SK-N-SH (cell line): Measurements from ENCODE around the gene AUTS2. TPM values are rescaled to one million over a fixed set of nuclear protein-coding genes. Genes with fewer than 3 reads are reported as not detected.

Experiments
- CTCF ChIA-PET: fragments of 300-600, 350-600 bp; formaldehyde crosslinking; extraction: SDS; loops from one replicate; lab custom pipeline; 2021; lab: Yijun Ruan, JAX
- POLR2A ChIA-PET: fragments of 350-600 bp; sonication (Branson Sonifier 250); formaldehyde crosslinking; extraction: SDS; loops from one replicate; lab custom pipeline; 2020; ENCODE audit warnings: antibody characterized with exemption, inconsistent platforms; lab: Yijun Ruan, JAX
- DNase-seq: peaks from one replicate; pipeline ENCODE4 v3.0.0; 2012
- H2AFZ ChIP-seq: fragments of 200-600 bp; sonication (generic); 2 replicates; pipeline ENCODE4 v1.8.1; 2016; ENCODE audit warnings: antibody characterized with exemption, mild to moderate bottlenecking, low read depth
- H3F3A ChIP-seq: fragments of 200-600 bp; sonication (generic); replicated peaks from 2 replicates; pipeline ENCODE3; 2016; ENCODE audit warnings: antibody characterized with exemption, mild to moderate bottlenecking; ENCODE audit not compliant: insufficient read depth
- H3K27ac ChIP-seq, 2 experiments: fragments of 200-500 bp in 1 of 2; fragments of 200-600 bp in 1 of 2; sonication (Bioruptor generic) in 1 of 2; sonication (generic), shearing (Covaris generic) in 1 of 2; 2 replicates each; pipeline versions ENCODE4 v1.5.1 to v1.6.1; 2014 to 2016; ENCODE audit warnings: low read depth in 2 of 2, inconsistent platforms in 1 of 2, low read length in 1 of 2, mild to moderate bottlenecking in 1 of 2, mixed read lengths in 1 of 2
- H3K27me3 ChIP-seq: fragments of 200-600 bp; sonication (generic), shearing (Covaris generic); 2 replicates; pipeline ENCODE4 v1.6.1; 2016; ENCODE audit warnings: mixed run types; ENCODE audit not compliant: insufficient read depth
- H3K36me3 ChIP-seq, 2 experiments: fragments of 200-500 bp in 1 of 2; fragments of 200-600 bp in 1 of 2; sonication (Bioruptor generic) in 1 of 2; sonication (generic) in 1 of 2; replicated peaks in 1 of 2; 2 replicates each; pipeline versions ENCODE3 to v1.5.1; 2014 to 2016; ENCODE audit warnings: low read length in 1 of 2, mild to moderate bottlenecking in 1 of 2; ENCODE audit not compliant: insufficient read depth in 2 of 2, control insufficient read depth in 1 of 2
- H3K4me1 ChIP-seq, 2 experiments: fragments of 200-500 bp in 1 of 2; fragments of 200-600 bp in 1 of 2; sonication (Bioruptor generic) in 1 of 2; sonication (generic), shearing (Covaris generic) in 1 of 2; 2 replicates each; pipeline versions ENCODE4 v1.5.1 to v1.6.1; 2014 to 2016; ENCODE audit warnings: low read depth in 1 of 2, low read length in 1 of 2, mixed run types in 1 of 2; ENCODE audit not compliant: insufficient read depth in 2 of 2, control insufficient read depth in 1 of 2
- H3K4me2 ChIP-seq: fragments of 200-600 bp; sonication (generic), shearing (Covaris generic); 2 replicates; pipeline ENCODE4 v1.6.1; 2017; ENCODE audit warnings: mixed run types
- H3K4me3 ChIP-seq, 2 experiments: fragments of 200-500 bp in 1 of 2; fragments of 200-600 bp in 1 of 2; sonication (Bioruptor generic) in 1 of 2; sonication (generic), shearing (Covaris generic) in 1 of 2; 2 replicates each; pipeline versions ENCODE4 v1.5.1 to v1.8.1; 2014 to 2016; ENCODE audit warnings: low read depth in 2 of 2, inconsistent platforms in 1 of 2, low read length in 1 of 2, mild to moderate bottlenecking in 1 of 2, mixed read lengths in 1 of 2, moderate library complexity in 1 of 2
- H3K79me2 ChIP-seq: fragments of 200-600 bp; sonication (generic); 2 replicates; pipeline ENCODE4 v1.8.1; 2017; ENCODE audit warnings: mild to moderate bottlenecking; ENCODE audit not compliant: insufficient read depth
- H3K9ac ChIP-seq: fragments of 200-600 bp; sonication (generic); 2 replicates; pipeline ENCODE4 v1.6.1; 2017; ENCODE audit warnings: mixed run types
- H3K9me2 ChIP-seq: fragments of 200-600 bp; sonication (generic); 2 replicates; pipeline ENCODE4 v1.6.1; 2017; ENCODE audit warnings: mixed run types
- H3K9me3 ChIP-seq: fragments of 200-600 bp; sonication (generic); 2 replicates; pipeline ENCODE4 v1.6.1; 2017; ENCODE audit warnings: mixed run types, mild to moderate bottlenecking, moderate library complexity
- H4K20me1 ChIP-seq: fragments of 200-600 bp; sonication (generic); 2 replicates; pipeline ENCODE4 v1.6.1; 2017; ENCODE audit warnings: mild to moderate bottlenecking, mixed run types; ENCODE audit not compliant: insufficient read depth
- EP300 ChIP-seq, 2 experiments: IDR thresholded peaks; 2 replicates each; pipeline versions ENCODE4 v1.4.0 to v1.6.1; 2012; ENCODE audit warnings: borderline replicate concordance in 1 of 2, low read depth in 1 of 2, low read length in 1 of 2
- FOSL2 ChIP-seq: IDR thresholded peaks from 2 replicates; pipeline ENCODE4 v1.4.0; 2012; ENCODE audit warnings: low read depth, mild to moderate bottlenecking, moderate library complexity, borderline replicate concordance
- FOXJ3 ChIP-seq: sonication (generic); formaldehyde crosslinking; IDR thresholded peaks from 2 replicates; pipeline ENCODE4 v1.5.1; 2020; ENCODE audit warnings: mild to moderate bottlenecking, missing genetic modification reagents
- GATA2 ChIP-seq: sonication (generic); formaldehyde crosslinking; IDR thresholded peaks from 2 replicates; pipeline ENCODE4 v1.5.0; 2020; ENCODE audit warnings: mild to moderate bottlenecking, missing genetic modification reagents
- JUND ChIP-seq: IDR thresholded peaks from 2 replicates; pipeline ENCODE4 v1.4.0; 2012
- MEF2A ChIP-seq: IDR thresholded peaks from 2 replicates; pipeline ENCODE4 v1.4.0; 2012; ENCODE audit warnings: low read depth, borderline replicate concordance
- NFIC ChIP-seq: IDR thresholded peaks from 2 replicates; pipeline ENCODE4 v1.4.0; 2012; ENCODE audit warnings: borderline replicate concordance
- NRF1 ChIP-seq: IDR thresholded peaks from 2 replicates; pipeline ENCODE4 v1.6.1; 2012; ENCODE audit warnings: low read depth, mild to moderate bottlenecking, low read length
- RXRA ChIP-seq: IDR thresholded peaks from 2 replicates; pipeline ENCODE4 v1.4.0; 2012; ENCODE audit warnings: low read depth, mild to moderate bottlenecking, borderline replicate concordance
- TAF1 ChIP-seq: IDR thresholded peaks from 2 replicates; pipeline ENCODE4 v1.6.1; 2012; ENCODE audit warnings: low read depth, mild to moderate bottlenecking, low read length, moderate library complexity, borderline replicate concordance
- TCF12 ChIP-seq: IDR thresholded peaks from 2 replicates; pipeline ENCODE4 v1.4.0; 2012
- TEAD4 ChIP-seq: IDR thresholded peaks from 2 replicates; pipeline ENCODE4 v1.4.0; 2012; ENCODE audit warnings: mild to moderate bottlenecking, borderline replicate concordance; ENCODE audit not compliant: insufficient read depth
- WGBS: methylation state at CpG from one replicate; pipeline ENCODE4 v1.1.6; 2017; ENCODE audit warnings: low lambda C conversion rate; 5-methylcytosine and 5-hydroxymethylcytosine counted together
- polyA plus RNA-seq, 3 experiments: library from polyadenylated mRNA; depleted of rRNA; stranded (reverse); fragments of >200 nt; gene quantifications; 2 replicates each; pipeline ENCODE4 v1.2.3, GENCODE V29; 2012
- TF ChIP-seq, protein P1 (sequence below): IDR thresholded peaks from 2 replicates; pipeline ENCODE4 v1.4.0; 2012; ENCODE audit warnings: low read depth, borderline replicate concordance
- TF ChIP-seq, protein P2 (sequence below): IDR thresholded peaks from 2 replicates; pipeline ENCODE4 v1.6.1; 2012; ENCODE audit warnings: mild to moderate bottlenecking, low read depth, low read length, moderate library complexity
- TF ChIP-seq, protein P3 (sequence below): fragments of 200-600 bp; sonication (generic); IDR thresholded peaks from 2 replicates; pipeline ENCODE4 v1.6.1; 2017; ENCODE audit warnings: antibody characterized with exemption, mild to moderate bottlenecking, moderate library complexity
- TF ChIP-seq, protein P4 (sequence below): IDR thresholded peaks from 2 replicates; pipeline ENCODE4; 2012
- TF ChIP-seq, protein P5 (sequence below): fragments of 150-350 bp; IDR thresholded peaks from 2 replicates; pipeline ENCODE4 v1.6.1; 2016; ENCODE audit warnings: mild to moderate bottlenecking, low read depth, low read length

The AUTS2 gene
- polyA plus RNA-seq, 1 of the 3 experiments (the other 2 are of a cell fraction): 15.6 TPM

DNA sequence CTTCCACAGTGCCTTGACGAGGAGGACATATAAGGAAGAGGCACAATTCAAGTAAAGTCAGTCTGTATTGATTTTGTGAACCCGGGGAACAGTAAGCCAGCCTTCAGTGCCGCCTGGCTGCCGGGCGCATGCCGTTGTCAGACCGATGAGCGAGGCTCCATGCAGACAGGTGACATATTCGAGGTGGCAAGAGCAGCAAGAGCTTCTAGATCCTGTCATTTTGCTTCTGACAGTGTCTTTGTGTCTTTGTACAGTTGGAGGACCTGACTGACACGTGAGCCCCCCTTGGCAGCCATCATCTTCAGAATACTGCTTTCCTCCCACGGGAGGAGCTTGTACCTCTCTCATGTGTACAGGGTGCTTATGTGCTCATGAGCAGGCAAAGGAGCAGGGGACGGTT is 1146.2 kb downstream of the AUTS2 start:
- POLR2A ChIA-PET: no interaction called here

More for the DNA sequence above, 1146.2 kb downstream of the AUTS2 start:
- 88% methylated on average over 12 of the region's 12 CpGs for WGBS
- H3K79me2 ChIP-seq: peaks cover 96% of the 10 kb centered on the region
- H3K9ac ChIP-seq: no peak overlapping the region
- H3K27me3 ChIP-seq: no peaks in the 10 kb centered on the region
- no peak for TF ChIP-seq MEF2A
- no peak for TF ChIP-seq GATA2
- no peak for TF ChIP-seq NFIC
- TF ChIP-seq, protein P1, sequence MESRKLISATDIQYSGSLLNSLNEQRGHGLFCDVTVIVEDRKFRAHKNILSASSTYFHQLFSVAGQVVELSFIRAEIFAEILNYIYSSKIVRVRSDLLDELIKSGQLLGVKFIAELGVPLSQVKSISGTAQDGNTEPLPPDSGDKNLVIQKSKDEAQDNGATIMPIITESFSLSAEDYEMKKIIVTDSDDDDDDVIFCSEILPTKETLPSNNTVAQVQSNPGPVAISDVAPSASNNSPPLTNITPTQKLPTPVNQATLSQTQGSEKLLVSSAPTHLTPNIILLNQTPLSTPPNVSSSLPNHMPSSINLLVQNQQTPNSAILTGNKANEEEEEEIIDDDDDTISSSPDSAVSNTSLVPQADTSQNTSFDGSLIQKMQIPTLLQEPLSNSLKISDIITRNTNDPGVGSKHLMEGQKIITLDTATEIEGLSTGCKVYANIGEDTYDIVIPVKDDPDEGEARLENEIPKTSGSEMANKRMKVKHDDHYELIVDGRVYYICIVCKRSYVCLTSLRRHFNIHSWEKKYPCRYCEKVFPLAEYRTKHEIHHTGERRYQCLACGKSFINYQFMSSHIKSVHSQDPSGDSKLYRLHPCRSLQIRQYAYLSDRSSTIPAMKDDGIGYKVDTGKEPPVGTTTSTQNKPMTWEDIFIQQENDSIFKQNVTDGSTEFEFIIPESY: no peak
- TF ChIP-seq, protein P2, sequence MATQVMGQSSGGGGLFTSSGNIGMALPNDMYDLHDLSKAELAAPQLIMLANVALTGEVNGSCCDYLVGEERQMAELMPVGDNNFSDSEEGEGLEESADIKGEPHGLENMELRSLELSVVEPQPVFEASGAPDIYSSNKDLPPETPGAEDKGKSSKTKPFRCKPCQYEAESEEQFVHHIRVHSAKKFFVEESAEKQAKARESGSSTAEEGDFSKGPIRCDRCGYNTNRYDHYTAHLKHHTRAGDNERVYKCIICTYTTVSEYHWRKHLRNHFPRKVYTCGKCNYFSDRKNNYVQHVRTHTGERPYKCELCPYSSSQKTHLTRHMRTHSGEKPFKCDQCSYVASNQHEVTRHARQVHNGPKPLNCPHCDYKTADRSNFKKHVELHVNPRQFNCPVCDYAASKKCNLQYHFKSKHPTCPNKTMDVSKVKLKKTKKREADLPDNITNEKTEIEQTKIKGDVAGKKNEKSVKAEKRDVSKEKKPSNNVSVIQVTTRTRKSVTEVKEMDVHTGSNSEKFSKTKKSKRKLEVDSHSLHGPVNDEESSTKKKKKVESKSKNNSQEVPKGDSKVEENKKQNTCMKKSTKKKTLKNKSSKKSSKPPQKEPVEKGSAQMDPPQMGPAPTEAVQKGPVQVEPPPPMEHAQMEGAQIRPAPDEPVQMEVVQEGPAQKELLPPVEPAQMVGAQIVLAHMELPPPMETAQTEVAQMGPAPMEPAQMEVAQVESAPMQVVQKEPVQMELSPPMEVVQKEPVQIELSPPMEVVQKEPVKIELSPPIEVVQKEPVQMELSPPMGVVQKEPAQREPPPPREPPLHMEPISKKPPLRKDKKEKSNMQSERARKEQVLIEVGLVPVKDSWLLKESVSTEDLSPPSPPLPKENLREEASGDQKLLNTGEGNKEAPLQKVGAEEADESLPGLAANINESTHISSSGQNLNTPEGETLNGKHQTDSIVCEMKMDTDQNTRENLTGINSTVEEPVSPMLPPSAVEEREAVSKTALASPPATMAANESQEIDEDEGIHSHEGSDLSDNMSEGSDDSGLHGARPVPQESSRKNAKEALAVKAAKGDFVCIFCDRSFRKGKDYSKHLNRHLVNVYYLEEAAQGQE: no peak
- TF ChIP-seq RXRA: no peak
- TF ChIP-seq, protein P3, sequence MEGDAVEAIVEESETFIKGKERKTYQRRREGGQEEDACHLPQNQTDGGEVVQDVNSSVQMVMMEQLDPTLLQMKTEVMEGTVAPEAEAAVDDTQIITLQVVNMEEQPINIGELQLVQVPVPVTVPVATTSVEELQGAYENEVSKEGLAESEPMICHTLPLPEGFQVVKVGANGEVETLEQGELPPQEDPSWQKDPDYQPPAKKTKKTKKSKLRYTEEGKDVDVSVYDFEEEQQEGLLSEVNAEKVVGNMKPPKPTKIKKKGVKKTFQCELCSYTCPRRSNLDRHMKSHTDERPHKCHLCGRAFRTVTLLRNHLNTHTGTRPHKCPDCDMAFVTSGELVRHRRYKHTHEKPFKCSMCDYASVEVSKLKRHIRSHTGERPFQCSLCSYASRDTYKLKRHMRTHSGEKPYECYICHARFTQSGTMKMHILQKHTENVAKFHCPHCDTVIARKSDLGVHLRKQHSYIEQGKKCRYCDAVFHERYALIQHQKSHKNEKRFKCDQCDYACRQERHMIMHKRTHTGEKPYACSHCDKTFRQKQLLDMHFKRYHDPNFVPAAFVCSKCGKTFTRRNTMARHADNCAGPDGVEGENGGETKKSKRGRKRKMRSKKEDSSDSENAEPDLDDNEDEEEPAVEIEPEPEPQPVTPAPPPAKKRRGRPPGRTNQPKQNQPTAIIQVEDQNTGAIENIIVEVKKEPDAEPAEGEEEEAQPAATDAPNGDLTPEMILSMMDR: no peak
- no peak for TF ChIP-seq EP300 (IDR thresholded peaks at IDR 0.05; ENCODE audit: borderline replicate concordance in 1 of 2, low read depth in 1 of 2, low read length in 1 of 2)
- TF ChIP-seq TAF1: no peak
- TF ChIP-seq, protein P4, sequence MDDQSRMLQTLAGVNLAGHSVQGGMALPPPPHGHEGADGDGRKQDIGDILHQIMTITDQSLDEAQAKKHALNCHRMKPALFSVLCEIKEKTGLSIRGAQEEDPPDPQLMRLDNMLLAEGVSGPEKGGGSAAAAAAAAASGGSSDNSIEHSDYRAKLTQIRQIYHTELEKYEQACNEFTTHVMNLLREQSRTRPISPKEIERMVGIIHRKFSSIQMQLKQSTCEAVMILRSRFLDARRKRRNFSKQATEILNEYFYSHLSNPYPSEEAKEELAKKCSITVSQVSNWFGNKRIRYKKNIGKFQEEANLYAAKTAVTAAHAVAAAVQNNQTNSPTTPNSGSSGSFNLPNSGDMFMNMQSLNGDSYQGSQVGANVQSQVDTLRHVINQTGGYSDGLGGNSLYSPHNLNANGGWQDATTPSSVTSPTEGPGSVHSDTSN: no peak
- no peak for TF ChIP-seq FOSL2
- TF ChIP-seq FOXJ3 (CRISPR knock-in tag): no peak
- TF ChIP-seq NRF1: no peak
- no peak for TF ChIP-seq TEAD4
- no peak for TF ChIP-seq JUND
- TF ChIP-seq, protein P5, sequence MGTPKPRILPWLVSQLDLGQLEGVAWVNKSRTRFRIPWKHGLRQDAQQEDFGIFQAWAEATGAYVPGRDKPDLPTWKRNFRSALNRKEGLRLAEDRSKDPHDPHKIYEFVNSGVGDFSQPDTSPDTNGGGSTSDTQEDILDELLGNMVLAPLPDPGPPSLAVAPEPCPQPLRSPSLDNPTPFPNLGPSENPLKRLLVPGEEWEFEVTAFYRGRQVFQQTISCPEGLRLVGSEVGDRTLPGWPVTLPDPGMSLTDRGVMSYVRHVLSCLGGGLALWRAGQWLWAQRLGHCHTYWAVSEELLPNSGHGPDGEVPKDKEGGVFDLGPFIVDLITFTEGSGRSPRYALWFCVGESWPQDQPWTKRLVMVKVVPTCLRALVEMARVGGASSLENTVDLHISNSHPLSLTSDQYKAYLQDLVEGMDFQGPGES: no peak
- no peak for TF ChIP-seq TCF12
- H3K9me2 ChIP-seq: no peaks in the 10 kb centered on the region
- CTCF ChIA-PET: interaction anchor here (1.2 kb wide), 1 partner anchor 49 kb away, joined by 3 read pairs; no protein-coding TSS in a partner anchor
- H4K20me1 ChIP-seq: peaks cover 74% of the 10 kb centered on the region
- no peak overlapping the region for H3K4me3 ChIP-seq
- H3K4me2 ChIP-seq: no peak overlapping the region
- peaks cover 9% of the 10 kb centered on the region for H3F3A ChIP-seq
- DNase-seq: no peak
- H2AFZ ChIP-seq: no peak overlapping the region
- H3K27ac ChIP-seq: no peak overlapping the region
- no peaks in the 10 kb centered on the region for H3K9me3 ChIP-seq
- H3K4me1 ChIP-seq: peaks cover 0 to 4% of the 10 kb centered on the region in 2 experiments; a peak in 1 of 4 replicates
- H3K36me3 ChIP-seq: peaks cover 0 to 5% of the 10 kb centered on the region in 2 experiments
